Liver (tissue), 9 donors: ENCODE data around the gene B3GALNT2. TPM values are rescaled to one million over a fixed set of nuclear protein-coding genes. Genes with fewer than 3 reads are reported as not detected.

ENCODE experiments used
- DNase-seq: peaks from one replicate; pipeline ENCODE4 v3.0.0-alpha.2; 2017; ENCODE audit warnings: low spot score
- H3K27ac ChIP-seq, 2 donors: one replicate each; pipeline ENCODE4 v1.7.0; 2013; ENCODE audit warnings: inconsistent platforms in 2 of 2, low read length in 2 of 2, control low read depth in 1 of 2, low read depth in 1 of 2, mild to moderate bottlenecking in 1 of 2
- H3K27me3 ChIP-seq, 4 donors: one replicate each; pipeline versions ENCODE4 v1.6.1 to v1.7.0; 2013; ENCODE audit warnings: low read length in 3 of 4, inconsistent platforms in 1 of 4, mild to moderate bottlenecking in 1 of 4, moderate library complexity in 1 of 4; ENCODE audit not compliant: control insufficient read depth in 4 of 4, insufficient read depth in 4 of 4
- H3K36me3 ChIP-seq, 4 donors: one replicate each; pipeline versions ENCODE4 v1.6.1 to v1.7.0; 2013; ENCODE audit warnings: low read length in 3 of 4, mild to moderate bottlenecking in 3 of 4, low read depth in 1 of 4, moderate library complexity in 1 of 4; ENCODE audit not compliant: control insufficient read depth in 4 of 4, insufficient read depth in 3 of 4
- H3K4me1 ChIP-seq, 4 donors: one replicate each; pipeline versions ENCODE4 v1.6.1 to v1.7.0; 2013; ENCODE audit warnings: low read length in 3 of 4, mild to moderate bottlenecking in 3 of 4, moderate library complexity in 1 of 4; ENCODE audit not compliant: control insufficient read depth in 4 of 4, insufficient read depth in 4 of 4
- H3K4me3 ChIP-seq, 3 donors: one replicate each; pipeline versions ENCODE4 v1.6.1 to v1.7.0; 2013; ENCODE audit warnings: low read length in 3 of 3, control low read depth in 1 of 3, low read depth in 1 of 3, mild to moderate bottlenecking in 1 of 3
- H3K9ac ChIP-seq, 2 donors: one replicate each; pipeline ENCODE4 v1.7.0; 2013; ENCODE audit warnings: low read length in 2 of 2, mild to moderate bottlenecking in 2 of 2, moderate library complexity in 2 of 2, control low read depth in 1 of 2, low read depth in 1 of 2
- H3K9me3 ChIP-seq, 4 donors: one replicate each; pipeline versions ENCODE4 v1.6.1 to v1.7.0; 2013; ENCODE audit warnings: low read length in 3 of 4; ENCODE audit not compliant: control insufficient read depth in 4 of 4
- ATF3 ChIP-seq: IDR thresholded peaks from 2 replicates; pipeline ENCODE4 v1.6.1; 2016; ENCODE audit warnings: antibody characterized with exemption
- CTCF ChIP-seq: fragments of 150-350 bp; IDR thresholded peaks from 2 replicates; pipeline ENCODE4 v1.5.1; 2017; ENCODE audit warnings: improper control_type of control experiment, low read depth, low read length; ENCODE audit not compliant: missing input control
- EGR1 ChIP-seq, 2 donors: IDR thresholded peaks; 2 replicates each; pipeline ENCODE4 v1.6.1; 2016 to 2018; ENCODE audit warnings: antibody characterized with exemption in 2 of 2, low read depth in 2 of 2
- FOXA1 ChIP-seq: IDR thresholded peaks from 2 replicates; pipeline ENCODE4 v1.6.1; 2016; ENCODE audit warnings: antibody characterized with exemption
- FOXA2 ChIP-seq: IDR thresholded peaks from 2 replicates; pipeline ENCODE4 v1.6.1; 2016; ENCODE audit warnings: antibody characterized with exemption
- GABPA ChIP-seq, 2 donors: IDR thresholded peaks in 1 of 2; conservative IDR thresholded peaks in 1 of 2; 2 replicates each; pipeline ENCODE4 v1.6.1; 2016; ENCODE audit warnings: antibody characterized with exemption in 2 of 2, mild to moderate bottlenecking in 1 of 2, moderate library complexity in 1 of 2
- HNF4A ChIP-seq, 2 donors: conservative IDR thresholded peaks; 2 replicates each; pipeline ENCODE4 v1.6.1; 2016; ENCODE audit warnings: antibody characterized with exemption in 2 of 2, mild to moderate bottlenecking in 2 of 2
- HNF4G ChIP-seq: IDR thresholded peaks from 2 replicates; pipeline ENCODE4 v1.6.1; 2016; ENCODE audit warnings: antibody characterized with exemption
- JUND ChIP-seq, 2 donors: IDR thresholded peaks; 2 replicates each; pipeline ENCODE4 v1.6.1; 2016; ENCODE audit warnings: antibody characterized with exemption in 2 of 2
- MAX ChIP-seq: IDR thresholded peaks from 2 replicates; pipeline ENCODE4 v1.6.1; 2016; ENCODE audit warnings: antibody characterized with exemption
- NR2F2 ChIP-seq: IDR thresholded peaks from 2 replicates; pipeline ENCODE4 v1.6.1; 2016; ENCODE audit warnings: antibody characterized with exemption
- RAD21 ChIP-seq, 2 donors: IDR thresholded peaks; 2 replicates each; pipeline ENCODE4 v1.6.1; 2016; ENCODE audit warnings: antibody characterized with exemption in 2 of 2, mild to moderate bottlenecking in 2 of 2
- REST ChIP-seq: IDR thresholded peaks from 2 replicates; pipeline ENCODE4 v1.6.1; 2016; ENCODE audit warnings: antibody characterized with exemption, mild to moderate bottlenecking
- RXRA ChIP-seq, 2 donors: IDR thresholded peaks; 2 replicates each; pipeline ENCODE4 v1.6.1; 2017 to 2018; ENCODE audit warnings: antibody characterized with exemption in 2 of 2, mild to moderate bottlenecking in 1 of 2
- SP1 ChIP-seq: IDR thresholded peaks from 2 replicates; pipeline ENCODE4 v1.6.1; 2018; ENCODE audit warnings: antibody characterized with exemption, mild to moderate bottlenecking
- YY1 ChIP-seq: IDR thresholded peaks from 2 replicates; pipeline ENCODE4 v1.6.1; 2016; ENCODE audit warnings: antibody characterized with exemption, mild to moderate bottlenecking
- ZBTB33 ChIP-seq: IDR thresholded peaks from 2 replicates; pipeline ENCODE4 v1.6.1; 2016; ENCODE audit warnings: antibody characterized with exemption
- WGBS: extraction: QIAGEN DNeasy Blood & Tissue Kit; methylation state at CpG from one replicate; pipeline ENCODE4 v1.1.7; 2013; 5-methylcytosine and 5-hydroxymethylcytosine counted together
- polyA plus RNA-seq, 2 donors: library from polyadenylated mRNA; stranded (reverse) in 1 of 2; unstranded in 1 of 2; fragments of 200-250 nt in 1 of 2; fragments of >200 nt in 1 of 2; fragmentation: Nextera tagmentation in 1 of 2; extraction: Ambion mirVana in 1 of 2; gene quantifications; one replicate each; pipeline versions ENCODE4 v1.2.1 to v1.2.3, GENCODE V29; 2013 to 2015
- total RNA-seq, 2 donors: library from RNA; depleted of rRNA; stranded (reverse); fragments of >200 nt; gene quantifications; one replicate each; pipeline ENCODE4 v1.2.3, GENCODE V29; 2014
- donor health status: healthy.
- donor health status: healthy.
- donor health status: healthy.
- donor health status: healthy.
- donor health status: healthy.

The B3GALNT2 gene
- total and polyA plus RNA-seq, 4 donors = 2.3 to 20.7 (median 7.1) TPM

- no peak overlapping the region for H3K4me3 ChIP-seq
- no peaks in the 10 kb centered on the region for H3K9me3 ChIP-seq
- no peak overlapping the region for H3K27ac ChIP-seq
- no peaks in the 10 kb centered on the region for H3K4me1 ChIP-seq
- WGBS = 81% methylated on average over 8 of the region's 8 CpGs
- H3K36me3 ChIP-seq = no peaks in the 10 kb centered on the region
- no peak for TF ChIP-seq REST
- H3K9ac ChIP-seq = no peak overlapping the region
- H3K27me3 ChIP-seq = no peaks in the 10 kb centered on the region
- DNase-seq = no peak
These were observed 29.4 kb upstream of the B3GALNT2 start for GRCh38 chr1:235533476-235534168.

GRCh38 chr1:235532360-235532759 is 28.1 kb upstream of the B3GALNT2 start:
- Histone ChIP-seq H3K9ac (no peak overlapping the region), H3K27ac (no peak overlapping the region), H3K27me3 (no peaks in the 10 kb centered on the region), H3K4me3 (no peak overlapping the region), H3K36me3 (no peaks in the 10 kb centered on the region), H3K4me1 (no peaks in the 10 kb centered on the region), H3K9me3 (no peaks in the 10 kb centered on the region)
- no peak for DNase-seq
- TF ChIP-seq HNF4G (no peak), REST (no peak), CTCF (no peak), ZBTB33 (no peak), JUND (IDR thresholded peaks at IDR 0.05) (no peak), RXRA (IDR thresholded peaks at IDR 0.05) (no peak), SP1 (no peak), FOXA1 (no peak), FOXA2 (no peak), ATF3 (no peak), RAD21 (IDR thresholded peaks at IDR 0.05) (no peak), EGR1 (IDR thresholded peaks at IDR 0.05; ENCODE audit: low read depth in 2 of 2) (no peak), YY1 (no peak), MAX (no peak), NR2F2 (no peak), GABPA (IDR thresholded peaks at IDR 0.05 in 1 of 2, conservative IDR thresholded peaks at IDR 0.05 in 1 of 2) (no peak), HNF4A (conservative IDR thresholded peaks at IDR 0.05) (no peak)
- WGBS = 90% methylated on average over 2 of the region's 2 CpGs
